Mesothelial cell of epicardium (in vitro differentiated cells): ENCODE measurements around the gene SDR42E2. TPM values are rescaled to one million over a fixed set of nuclear protein-coding genes. Genes with fewer than 3 reads are reported as not detected.

ENCODE experiments used
- DNase-seq, 2 experiments: peaks; one replicate each; pipeline ENCODE4 v3.0.0; 2021; ENCODE audit warnings: low spot score in 2 of 2; ENCODE audit not compliant: unreplicated experiment in 2 of 2
- H3K27ac Mint-ChIP-seq: 2 replicates; pipeline ENCODE4 v1.8.0; 2021; ENCODE audit warnings: mixed read lengths
- H3K27me3 Mint-ChIP-seq: 2 replicates; pipeline ENCODE4 v1.8.0; 2021; ENCODE audit warnings: low read depth, mixed read lengths
- H3K36me3 Mint-ChIP-seq: 2 replicates; pipeline ENCODE4 v1.8.0; 2021; ENCODE audit warnings: mixed read lengths
- H3K4me1 Mint-ChIP-seq: 2 replicates; pipeline ENCODE4 v1.8.0; 2021; ENCODE audit warnings: mixed read lengths
- H3K4me3 Mint-ChIP-seq: 2 replicates; pipeline ENCODE4 v1.8.0; 2021; ENCODE audit warnings: mild to moderate bottlenecking, moderate library complexity, mixed read lengths
- H3K9me3 Mint-ChIP-seq: 2 replicates; pipeline ENCODE4 v1.8.0; 2021; ENCODE audit warnings: mixed read lengths
- CTCF ChIP-seq: fragments of 200-600 bp; sonication (generic); IDR thresholded peaks from one replicate; pipeline ENCODE4 v1.5.0; 2021; ENCODE audit warnings: antibody characterized with exemption; ENCODE audit not compliant: unreplicated experiment
- total RNA-seq: library from RNA; stranded (reverse); gene quantifications from 3 replicates; pipeline ENCODE4 v1.2.1, GENCODE V29; 2021

The SDR42E2 gene
- total RNA-seq, 1 donor from 2014 or later, result 0.09 TPM

GRCh38 chr16:22190081-22190775 is 27.9 kb downstream of the SDR42E2 start:
- no peaks in the 10 kb centered on the region for H3K36me3 Mint-ChIP-seq
- H3K4me1 Mint-ChIP-seq, result peaks cover 20% of the 10 kb centered on the region
- peak overlapping the region; percentile 96 for H3K4me3 Mint-ChIP-seq
- DNase-seq, result peak in 1 of 2 experiments; percentile 99
- no peak for TF ChIP-seq CTCF
- H3K27ac Mint-ChIP-seq, result peak overlapping the region; percentile 99
- no peaks in the 10 kb centered on the region for H3K27me3 Mint-ChIP-seq
- no peaks in the 10 kb centered on the region for H3K9me3 Mint-ChIP-seq

GRCh38 chr16:22190776-22191531 is 28.6 kb downstream of the SDR42E2 start:
- H3K36me3 Mint-ChIP-seq, result no peaks in the 10 kb centered on the region
- DNase-seq, result peak; percentile 98 to 100
- TF ChIP-seq CTCF, result no peak
- H3K27me3 Mint-ChIP-seq, result peaks cover 3% of the 10 kb centered on the region
- peak overlapping the region; percentile 99 for H3K27ac Mint-ChIP-seq
- H3K9me3 Mint-ChIP-seq, result no peaks in the 10 kb centered on the region
- peak overlapping the region; percentile 96 for H3K4me3 Mint-ChIP-seq
- H3K4me1 Mint-ChIP-seq, result peaks cover 20% of the 10 kb centered on the region

GRCh38 chr16:22191532-22192260 is 29.4 kb downstream of the SDR42E2 start:
- Mint-ChIP-seq H3K36me3 (no peaks in the 10 kb centered on the region), H3K27ac (peak overlapping the region; percentile 99), H3K4me3 (peak overlapping the region; percentile 96), H3K27me3 (peaks cover 3% of the 10 kb centered on the region), H3K4me1 (peaks cover 20% of the 10 kb centered on the region), H3K9me3 (no peaks in the 10 kb centered on the region)
- no peak for TF ChIP-seq CTCF
- DNase-seq, result no peak

GRCh38 chr16:22192261-22193062 is 30.2 kb downstream of the SDR42E2 start:
- TF ChIP-seq CTCF, result no peak
- Mint-ChIP-seq H3K27me3 (peaks cover 3% of the 10 kb centered on the region), H3K36me3 (no peaks in the 10 kb centered on the region), H3K9me3 (no peaks in the 10 kb centered on the region), H3K4me1 (peaks cover 20% of the 10 kb centered on the region), H3K4me3 (peak overlapping the region; percentile 96), H3K27ac (peak overlapping the region; percentile 99)
- DNase-seq, result no peak

- TF ChIP-seq CTCF, result no peak
- H3K9me3 Mint-ChIP-seq, result no peaks in the 10 kb centered on the region
- H3K36me3 Mint-ChIP-seq, result no peaks in the 10 kb centered on the region
- H3K4me1 Mint-ChIP-seq, result peaks cover 20% of the 10 kb centered on the region
- no peak overlapping the region for H3K4me3 Mint-ChIP-seq
- peaks cover 3% of the 10 kb centered on the region for H3K27me3 Mint-ChIP-seq
- no peak overlapping the region for H3K27ac Mint-ChIP-seq
- no peak for DNase-seq
These were observed 30.7 kb downstream of the SDR42E2 start for GRCh38 chr16:22193063-22193411.
